ENCODE results near the gene RASSF1.
"Not testable (repeated sequence)": the region's sequence is repeated elsewhere in the genome, so short reads cannot be mapped to it uniquely, and the experiment has no call there.

The RASSF1 gene

GRCh38 chr3:50322386-50323091 is 18.1 kb downstream of the RASSF1 start, which contains the start of gene HYAL2:
TSS of gene HYAL2 (minus strand) at chr3:50322745. CDS start at chr3:50320489, 2,256 bp downstream.
- DNase-seq = peak; percentile 51

GRCh38 chr3:50322115-50322385 is 18.6 kb downstream of the RASSF1 start:
- no peak for DNase-seq

DNA sequence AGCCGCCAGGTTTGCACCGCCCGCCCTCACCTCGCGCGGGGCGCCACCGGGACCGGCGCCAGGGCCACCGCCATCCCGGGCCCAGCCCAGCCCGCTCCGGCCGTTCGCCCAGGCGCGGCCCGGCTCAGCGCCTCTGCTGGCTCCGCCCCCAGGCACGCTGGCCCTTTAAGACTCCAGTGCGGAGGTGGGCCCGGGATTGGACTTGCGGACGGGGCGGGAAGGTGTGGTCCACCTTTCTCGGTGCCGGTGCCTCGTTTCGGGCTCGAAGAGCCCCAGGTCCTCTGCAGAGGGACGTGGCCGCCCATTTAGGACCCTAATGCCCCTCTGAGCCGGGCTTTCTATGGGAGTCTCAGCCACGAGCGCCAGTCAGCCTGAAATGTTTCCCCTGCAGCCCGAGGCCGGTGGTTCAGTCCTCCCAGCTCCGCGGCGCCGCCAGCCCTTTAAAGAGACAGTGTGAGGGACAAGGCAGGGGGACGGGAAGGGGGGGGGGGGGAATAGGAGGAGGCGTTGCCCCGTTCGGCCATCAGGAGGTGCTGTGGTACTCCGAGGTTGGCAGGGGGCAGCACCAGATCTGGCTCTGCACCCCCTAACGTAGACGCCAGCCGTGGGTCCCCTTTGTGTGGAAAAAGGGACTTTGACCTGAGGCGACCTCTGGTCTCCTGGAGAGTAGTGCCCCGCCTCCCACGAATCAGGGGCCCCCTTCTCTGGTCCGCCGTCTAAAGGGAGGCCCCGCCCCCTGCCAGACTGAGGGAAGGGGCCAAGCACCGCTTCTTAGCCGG is 19.1 kb downstream of the RASSF1 start:
- peak; percentile 79 for DNase-seq

DNA sequence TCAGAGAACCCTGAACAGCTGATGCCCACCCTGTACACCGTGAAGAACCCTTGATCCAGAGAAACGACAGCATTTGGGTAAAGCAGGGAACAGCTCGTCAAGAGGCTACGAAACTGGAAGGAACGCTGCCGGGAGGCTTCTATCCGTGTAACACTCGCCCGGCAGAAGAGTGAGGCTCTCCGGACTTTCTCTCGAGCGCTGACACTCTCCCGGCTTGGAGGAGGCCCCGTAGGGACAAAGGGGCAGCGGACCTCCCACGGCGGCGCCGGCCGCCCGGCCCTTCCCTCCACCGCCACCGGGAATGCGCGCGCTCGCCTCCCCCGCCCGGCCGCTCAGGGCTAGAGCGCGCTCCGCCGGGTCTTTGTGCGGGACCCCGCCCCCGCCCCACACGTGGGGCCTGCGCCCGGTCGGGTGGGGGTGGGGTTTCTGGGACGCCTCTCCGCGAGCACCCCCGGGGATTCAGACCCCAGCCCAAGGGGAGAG is 19.7 kb downstream of the RASSF1 start:
- DNase-seq = peak; percentile 46

DNA sequence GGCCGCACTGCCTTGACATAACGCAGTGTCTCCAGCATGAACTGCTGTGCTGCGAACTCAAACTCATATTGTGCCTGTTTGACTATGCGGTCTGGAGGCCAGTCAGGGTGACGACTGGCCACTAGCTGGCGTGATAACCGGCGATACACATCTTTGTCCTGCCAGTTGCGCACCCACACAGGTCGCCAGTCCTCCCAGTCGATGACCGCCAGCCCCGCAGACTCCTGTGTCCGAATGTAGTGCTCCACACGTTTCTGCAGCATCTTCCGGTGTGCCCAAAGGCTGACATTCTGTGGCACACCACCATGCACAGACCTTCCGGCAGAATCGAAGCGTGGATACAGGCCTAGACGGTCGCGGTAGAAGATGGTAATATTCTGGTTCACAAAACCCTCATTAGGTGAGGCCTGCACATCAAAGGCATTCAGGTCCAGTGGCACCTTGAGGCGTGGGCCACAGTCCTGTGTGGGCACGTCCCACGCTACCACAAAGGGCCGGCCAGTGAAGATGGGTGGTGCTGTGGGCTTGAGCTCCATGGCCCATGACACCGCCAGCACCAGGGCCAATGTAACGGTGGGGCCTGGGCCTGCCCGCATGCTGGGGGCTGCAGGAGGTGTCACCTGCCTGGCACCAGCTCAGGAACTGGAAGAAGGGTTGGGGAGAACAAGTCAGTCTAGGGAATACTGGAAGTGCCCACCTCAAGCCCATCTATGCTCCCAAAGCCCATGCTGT is 20.6 kb downstream of the RASSF1 start:
- DNase-seq = no peak

DNA sequence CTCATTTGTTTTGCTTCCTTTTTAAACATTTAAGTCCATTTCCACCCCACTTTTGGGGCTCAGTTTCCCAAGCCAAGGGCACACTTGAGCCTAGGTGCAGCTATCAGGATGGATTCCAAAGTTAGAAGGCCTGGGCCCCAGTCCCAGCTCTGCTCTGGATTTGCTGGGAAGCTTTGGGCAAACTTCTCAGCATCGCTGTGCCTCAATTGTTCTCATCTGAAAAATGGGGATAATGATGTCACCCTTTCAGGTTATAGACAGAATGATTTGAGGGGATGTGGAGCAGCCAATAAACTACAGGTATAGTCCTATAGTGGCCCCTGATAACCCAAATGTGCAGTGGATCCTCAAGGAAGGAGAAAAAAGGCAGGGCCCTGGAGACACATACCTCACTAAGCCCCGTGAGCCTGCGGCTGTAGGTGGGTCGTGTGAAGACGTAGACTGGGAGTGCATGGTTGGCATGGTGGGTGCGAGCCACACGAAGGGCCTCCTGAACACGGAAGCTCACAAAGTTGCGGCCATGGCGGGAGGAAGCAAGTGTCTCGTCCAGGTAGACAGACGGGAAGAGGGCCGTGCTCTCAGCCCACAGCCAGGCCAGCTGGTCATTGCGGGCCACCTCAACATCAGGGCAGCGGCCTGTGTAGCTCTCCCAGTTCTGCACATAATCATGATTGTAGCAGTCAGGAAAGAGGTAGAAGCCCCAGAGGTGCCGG is 21.3 kb downstream of the RASSF1 start:
- no peak for DNase-seq

- DNase-seq = no peak
Observed at GRCh38 chr3:50318615-50319014, 22.0 kb downstream of the RASSF1 start.

- no peak for DNase-seq
Observed at GRCh38 chr3:50318163-50318562, 22.5 kb downstream of the RASSF1 start.

GRCh38 chr3:50317300-50317699 is 23.3 kb downstream of the RASSF1 start:
- no peak for DNase-seq

DNA sequence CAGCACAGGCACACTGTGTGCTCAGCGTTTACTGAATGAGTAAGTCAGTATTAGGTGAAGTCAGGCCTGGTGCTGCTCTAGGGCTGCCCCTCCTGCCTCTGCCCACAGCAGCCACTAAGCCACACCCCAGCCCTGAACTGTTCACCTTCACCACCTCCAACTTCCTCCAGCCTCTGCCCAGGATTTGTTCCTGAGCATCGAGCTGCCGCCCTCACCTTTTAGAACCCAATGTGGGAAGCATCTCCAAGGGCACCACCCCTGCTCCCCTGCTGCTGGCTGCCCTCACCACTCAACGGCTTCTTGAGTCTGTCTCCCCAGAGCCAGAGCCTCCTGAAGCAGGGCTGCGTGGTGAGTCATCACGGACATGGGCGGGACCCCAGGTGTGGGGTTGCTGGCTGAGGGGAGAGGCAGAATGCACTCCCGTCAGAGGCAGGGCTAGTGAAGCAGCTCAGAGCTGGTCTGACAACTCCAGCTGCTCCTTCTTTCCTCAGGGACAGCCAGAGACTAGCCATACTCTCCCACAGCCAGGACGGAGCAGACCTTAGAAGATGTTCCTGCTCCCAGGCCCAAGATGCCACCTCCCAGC is 23.9 kb downstream of the RASSF1 start:
- no peak for DNase-seq

DNA sequence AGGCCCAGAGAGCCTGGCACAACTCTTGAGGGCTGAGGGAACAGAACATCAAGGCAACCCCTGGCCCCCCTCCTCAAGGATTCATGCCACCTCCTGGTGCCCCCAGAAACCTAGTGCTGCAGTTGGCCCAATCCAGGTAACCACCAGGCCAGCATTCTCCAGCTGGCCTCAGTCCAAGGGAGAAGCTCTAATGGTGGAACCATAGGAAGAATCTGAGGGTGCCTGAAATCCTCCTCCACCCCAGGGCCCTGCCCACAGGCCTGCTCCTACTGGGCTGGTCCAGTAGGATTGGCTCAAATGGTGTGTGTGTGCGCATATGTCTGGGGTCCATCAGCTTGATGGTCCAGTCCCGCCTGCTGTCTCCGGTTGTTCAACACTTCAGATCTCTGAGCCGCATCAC is 25.8 kb downstream of the RASSF1 start:
- no peak for DNase-seq

- DNase-seq = no peak
Observed at GRCh38 chr3:50314342-50314741, 26.3 kb downstream of the RASSF1 start.

- not testable (repeated sequence) for DNase-seq
Observed at GRCh38 chr3:50312041-50312440, 28.6 kb downstream of the RASSF1 start.

GRCh38 chr3:50304601-50305000 is 36.0 kb downstream of the RASSF1 start:
- DNase-seq = no peak

DNA sequence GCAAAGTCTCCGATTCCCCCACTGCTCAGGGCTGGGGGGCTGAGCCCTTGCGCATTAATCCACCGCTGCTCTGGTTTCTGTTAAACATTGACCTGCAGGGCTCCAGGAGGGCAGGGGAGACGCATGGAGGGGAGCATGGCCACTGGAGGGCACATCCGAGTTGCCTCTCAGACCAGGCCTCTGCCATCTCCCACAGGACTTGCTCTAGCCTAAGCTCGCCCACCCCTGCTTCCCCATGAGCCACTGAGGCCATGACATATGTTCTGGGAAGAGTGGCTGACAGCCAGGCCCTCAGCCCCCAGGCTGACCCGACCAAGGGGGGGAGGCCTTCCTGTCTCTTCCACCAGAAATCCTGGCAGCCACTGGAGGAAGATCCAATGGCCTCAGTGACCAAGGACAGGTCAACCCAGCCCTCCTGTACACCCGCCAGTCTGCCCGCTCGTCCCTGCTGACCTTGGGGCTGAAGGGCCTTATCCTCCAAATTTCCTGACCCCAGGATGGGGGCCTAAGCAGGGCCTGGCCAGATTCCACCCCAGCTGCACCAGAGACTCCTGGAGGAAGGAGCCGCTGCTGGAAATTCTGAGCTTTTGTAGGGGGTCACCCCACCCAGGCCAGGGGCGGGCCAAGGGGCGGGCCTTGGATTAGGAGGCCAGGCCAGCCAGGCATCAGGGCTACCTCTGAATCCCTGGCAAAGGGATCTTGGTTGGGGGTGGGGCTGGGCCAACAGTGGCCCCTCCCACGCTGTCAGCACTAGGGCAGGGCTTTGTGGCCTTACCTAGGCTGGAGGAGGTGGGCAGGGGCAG is 37.4 kb downstream of the RASSF1 start, which contains the start of gene HYAL1:
Gene HYAL1, minus strand, starts transcription at position 562 of the 803 bp plus-strand sequence. CDS start 618 bp downstream, outside the sequence.
- no peak for DNase-seq

DNA sequence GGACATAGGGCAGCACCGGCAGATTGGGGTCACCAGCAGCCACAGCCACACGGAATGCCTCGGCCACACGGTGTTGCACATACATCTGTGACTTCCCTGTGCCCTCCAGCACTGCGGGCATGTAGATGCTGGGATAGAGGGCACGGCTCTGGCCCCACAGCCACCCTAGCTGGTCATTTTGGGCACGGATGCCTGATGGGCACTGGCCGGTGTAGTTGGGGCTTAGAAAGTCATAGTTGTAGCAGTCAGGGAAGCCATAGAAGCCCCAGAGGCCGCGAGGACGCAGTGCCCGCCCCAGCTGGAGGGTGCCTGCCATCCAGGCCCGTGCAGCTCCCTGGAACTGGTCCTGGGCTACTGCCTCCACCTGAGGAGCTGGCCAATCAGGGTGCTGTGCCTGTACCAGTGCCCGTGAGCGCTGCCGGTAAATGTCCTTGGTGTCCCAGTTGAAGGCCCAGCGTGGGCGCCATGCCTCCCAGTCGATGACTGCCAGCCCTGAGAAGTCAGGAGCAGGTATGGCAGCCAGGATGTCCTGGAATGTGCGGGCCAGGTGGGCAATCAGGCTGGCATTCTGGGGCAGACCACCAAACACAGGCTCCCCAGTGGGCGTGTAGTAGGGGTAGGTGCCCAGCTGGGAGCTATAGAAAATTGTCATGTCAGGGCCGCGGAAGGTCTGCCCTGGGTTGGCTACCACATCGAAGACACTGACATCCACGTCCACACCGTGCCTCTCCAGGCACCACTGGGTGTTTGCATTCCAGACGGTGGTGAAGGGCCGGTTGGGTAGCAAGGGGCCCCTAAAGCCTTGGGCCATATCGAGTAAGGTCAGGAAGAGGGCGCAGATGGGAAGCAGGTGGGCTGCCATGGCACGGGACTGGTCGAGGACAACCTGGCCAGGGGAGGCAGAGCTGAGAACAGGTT is 38.3 kb downstream of the RASSF1 start:
- no peak for DNase-seq

DNA sequence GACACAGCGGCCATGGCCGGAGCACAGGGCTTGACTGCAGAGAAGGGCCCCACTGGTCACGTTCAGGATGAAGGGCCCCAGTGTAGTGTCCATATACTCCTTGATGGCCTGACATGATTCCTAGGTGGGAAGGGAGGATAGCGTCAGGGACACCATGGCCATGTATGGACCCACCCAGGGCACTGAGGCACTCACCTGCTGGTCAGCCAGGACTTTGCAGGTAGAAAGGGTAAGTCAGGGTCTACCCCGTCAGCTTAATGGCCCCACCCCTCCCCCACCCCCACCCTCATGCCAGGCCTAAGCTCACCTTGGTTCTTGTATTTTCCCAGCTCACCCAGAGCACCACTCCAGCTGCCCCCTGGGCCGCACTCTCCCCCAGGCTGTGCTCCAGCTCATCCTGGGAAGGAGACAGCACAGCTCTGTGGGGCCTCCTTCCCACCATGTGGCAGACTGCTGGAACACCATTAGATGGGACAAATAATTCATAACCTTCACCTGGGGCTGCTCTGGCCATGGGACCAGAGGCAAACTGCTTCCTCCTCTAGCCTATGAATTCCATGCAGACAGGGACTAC is 39.9 kb downstream of the RASSF1 start:
- DNase-seq = no peak

DNA sequence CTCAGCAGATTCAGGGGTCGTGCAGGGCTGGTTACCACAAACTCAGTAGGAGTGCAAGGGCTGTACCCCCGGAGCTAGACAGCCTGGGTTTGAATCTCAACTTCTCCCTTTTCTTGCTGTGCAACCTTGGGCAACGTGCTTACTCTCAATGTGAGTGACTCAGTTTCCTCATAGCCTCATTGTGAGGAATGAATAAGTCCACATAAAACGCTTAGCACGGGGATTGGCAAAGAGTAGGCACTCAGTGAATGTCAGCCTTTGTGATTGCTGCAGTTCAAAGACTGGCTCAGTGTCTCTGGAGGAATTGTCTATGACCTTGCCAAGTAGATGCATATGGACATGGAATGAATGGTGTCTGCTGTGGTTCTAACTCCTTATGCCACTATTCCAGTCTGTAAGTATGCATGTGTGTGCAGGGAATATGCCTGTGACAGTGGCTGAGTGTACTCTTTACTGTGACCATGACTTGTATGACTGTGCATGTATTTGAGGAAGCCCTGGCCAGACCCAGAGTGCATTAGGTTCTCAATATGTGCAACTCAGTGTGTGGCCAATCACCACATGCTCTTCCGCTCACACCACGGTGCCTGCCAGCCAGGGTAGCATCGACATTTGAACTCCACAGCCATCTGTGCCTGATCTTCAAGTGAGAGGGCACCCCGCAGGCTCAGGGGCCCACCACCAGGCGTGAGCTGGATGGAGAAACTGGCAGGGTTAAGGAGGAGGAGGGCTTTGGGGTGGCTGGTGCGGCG is 40.5 kb downstream of the RASSF1 start:
- no peak for DNase-seq

DNA sequence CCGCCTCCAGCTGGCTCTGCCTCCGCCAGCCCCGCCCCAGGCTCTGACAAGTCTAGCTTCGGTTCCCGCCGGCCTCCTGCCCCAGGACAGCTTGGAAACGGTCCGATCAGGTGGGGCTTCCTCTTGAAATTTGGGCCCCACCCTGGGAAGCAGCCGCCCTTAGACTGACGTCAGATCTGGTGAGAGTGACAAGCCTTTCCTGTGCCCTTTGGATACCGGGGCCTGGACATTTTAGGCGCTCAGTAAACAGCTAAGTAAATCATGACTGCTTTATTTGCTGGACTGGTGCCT is 41.1 kb downstream of the RASSF1 start:
- DNase-seq = no peak
